Measurements from ENCODE around the gene CCDC187.

CCDC187 gene

GRCh38 chr9:136340356-136341041 is 36.6 kb upstream of the CCDC187 start:
- no peak for FAIRE-seq
- DNase-seq (ENCODE audit: extremely low spot score, insufficient read length, low read depth): no peak

DNA sequence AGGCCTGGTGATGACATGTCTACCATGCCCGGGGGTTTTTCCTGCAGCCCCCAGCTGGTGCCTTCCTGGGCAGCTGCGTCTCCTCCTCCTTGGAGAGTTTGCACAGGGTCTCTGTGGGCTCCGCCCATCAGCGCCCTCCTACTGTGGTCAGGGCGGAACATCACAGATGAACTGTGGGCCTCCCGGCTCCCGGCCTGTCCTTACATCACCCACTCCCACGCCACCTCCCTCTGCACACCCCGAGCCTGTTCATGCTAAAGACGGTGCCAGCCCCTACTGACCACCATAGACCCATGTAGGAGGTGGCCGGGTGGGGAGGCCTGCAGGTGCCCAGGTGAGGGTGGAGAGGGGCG is 36.0 kb upstream of the CCDC187 start:
- no peak for FAIRE-seq
- no peak for DNase-seq (ENCODE audit: extremely low spot score, insufficient read length, low read depth)

DNA sequence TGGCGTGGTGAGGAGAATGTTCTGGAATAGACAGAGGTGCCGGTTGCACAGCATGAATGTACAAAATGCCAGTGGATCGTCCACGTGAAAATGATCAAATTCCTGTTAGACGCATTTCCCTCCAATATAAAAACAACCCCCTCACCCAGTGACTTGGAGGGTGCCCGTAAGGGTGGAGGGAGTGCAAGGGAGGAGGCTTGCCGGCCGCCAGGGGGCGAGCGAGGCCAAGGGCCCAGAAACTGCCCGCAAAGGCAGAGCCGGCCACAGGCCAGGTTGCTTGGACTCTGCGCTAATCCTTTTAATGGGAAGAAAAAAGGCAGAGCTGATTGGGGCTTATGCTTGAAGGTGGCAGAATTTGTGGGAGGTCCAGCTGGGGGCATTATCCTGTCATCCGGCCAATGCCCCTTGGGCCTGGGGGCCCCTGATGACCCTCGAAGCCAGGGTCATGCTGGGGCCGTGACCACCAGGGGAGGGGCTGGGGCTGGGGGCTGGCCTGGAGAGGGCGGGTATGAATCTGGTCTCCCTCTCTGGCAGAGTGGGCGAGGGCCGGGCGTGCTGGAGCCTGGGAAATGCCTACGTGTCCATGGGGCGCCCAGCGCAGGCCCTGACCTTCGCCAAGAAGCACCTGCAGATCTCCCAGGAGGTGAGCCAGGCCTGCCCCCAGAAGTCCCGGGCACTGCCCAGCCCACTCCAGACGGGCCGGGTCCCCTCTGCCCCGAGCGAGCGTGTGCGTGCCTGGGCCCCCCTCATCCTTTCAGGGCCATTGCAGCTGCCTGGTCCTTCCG is 35.5 kb upstream of the CCDC187 start:
- peak; percentile 72 for FAIRE-seq
- DNase-seq (ENCODE audit: extremely low spot score, insufficient read length, low read depth): peak; percentile 60

GRCh38 chr9:136338511-136338910 is 34.6 kb upstream of the CCDC187 start:
- DNase-seq (ENCODE audit: extremely low spot score, insufficient read length, low read depth) (no peak), FAIRE-seq (no peak)

DNA sequence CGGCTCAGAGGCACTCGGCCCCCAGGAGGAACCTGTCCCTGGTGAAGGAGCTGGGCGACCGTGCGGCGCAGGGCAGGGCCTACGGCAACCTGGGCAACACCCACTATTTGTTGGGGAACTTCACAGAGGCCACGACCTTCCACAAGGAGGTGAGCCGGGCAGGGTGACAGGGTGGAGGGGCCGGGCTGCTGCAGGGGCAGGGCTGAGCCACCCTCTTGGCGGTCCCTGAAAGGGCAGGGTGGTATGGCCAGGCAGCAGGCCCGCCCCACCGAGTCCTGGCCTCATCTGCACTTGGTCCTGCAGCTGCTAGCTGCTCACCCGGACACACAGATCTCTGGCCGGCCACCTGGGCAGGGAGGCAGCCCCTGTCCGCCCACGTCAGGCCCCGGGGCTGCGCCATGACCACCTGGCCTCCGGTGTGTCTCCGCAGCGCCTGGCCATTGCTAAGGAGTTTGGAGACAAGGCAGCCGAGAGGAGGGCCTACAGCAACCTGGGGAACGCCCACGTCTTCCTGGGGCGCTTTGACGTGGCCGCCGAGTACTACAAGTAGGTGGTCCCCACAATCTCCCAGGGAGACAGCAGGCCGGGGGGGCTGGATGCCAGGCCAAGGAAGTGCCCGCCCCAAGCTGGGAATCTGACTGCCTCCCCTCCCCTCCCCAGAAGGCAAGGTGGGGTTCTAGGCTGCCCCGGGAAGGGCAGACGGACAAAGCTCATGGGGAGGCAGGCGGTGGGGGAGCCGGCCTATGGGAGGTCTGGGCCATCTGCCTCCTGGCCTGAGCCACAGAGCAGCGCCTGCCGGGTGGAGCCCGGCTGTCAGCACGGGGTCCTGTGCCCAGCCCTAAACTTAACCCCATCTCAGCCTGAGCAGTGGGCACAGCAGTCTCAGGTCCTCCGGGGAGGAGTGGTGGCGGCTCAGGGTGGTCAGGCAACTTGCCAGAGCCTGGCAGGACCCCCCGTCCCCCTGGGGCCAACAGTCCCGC is 33.8 kb upstream of the CCDC187 start:
- DNase-seq (ENCODE audit: extremely low spot score, insufficient read length, low read depth) (no peak), FAIRE-seq (no peak)

- no peak for DNase-seq (ENCODE audit: extremely low spot score, insufficient read length, low read depth)
- no peak for FAIRE-seq
Observed at GRCh38 chr9:136336881-136337280, 33.0 kb upstream of the CCDC187 start.

- DNase-seq (ENCODE audit: extremely low spot score, insufficient read length, low read depth) (no peak), FAIRE-seq (no peak)
Observed at GRCh38 chr9:136336156-136336870, 32.4 kb upstream of the CCDC187 start.

GRCh38 chr9:136335296-136336155 is 31.6 kb upstream of the CCDC187 start:
- no peak for FAIRE-seq
- DNase-seq (ENCODE audit: extremely low spot score, insufficient read length, low read depth): no peak

GRCh38 chr9:136334541-136334940 is 30.6 kb upstream of the CCDC187 start:
- FAIRE-seq: no peak
- DNase-seq (ENCODE audit: extremely low spot score, insufficient read length, low read depth): no peak

DNA sequence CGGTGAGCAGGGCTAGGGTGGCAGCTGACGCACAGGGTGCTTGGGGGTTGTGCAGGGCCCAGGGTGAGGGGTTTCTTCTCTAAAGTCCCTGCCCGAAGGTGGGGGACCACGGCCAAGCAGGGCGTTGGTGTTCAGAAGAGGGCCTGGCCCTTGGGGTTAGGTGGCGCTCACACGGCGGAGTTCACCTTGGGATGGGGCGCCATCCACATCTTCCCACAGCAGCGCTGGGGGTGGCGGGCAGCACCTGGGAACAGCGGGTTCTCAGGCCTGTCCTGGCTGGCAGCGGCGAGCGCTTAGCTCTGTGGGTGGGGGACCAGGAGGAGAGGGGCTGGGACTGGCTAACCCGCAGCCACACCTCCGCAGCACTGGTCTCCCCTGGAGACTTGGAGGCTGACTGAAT is 29.6 kb upstream of the CCDC187 start:
- no peak for FAIRE-seq
- no peak for DNase-seq (ENCODE audit: extremely low spot score, insufficient read length, low read depth)

DNA sequence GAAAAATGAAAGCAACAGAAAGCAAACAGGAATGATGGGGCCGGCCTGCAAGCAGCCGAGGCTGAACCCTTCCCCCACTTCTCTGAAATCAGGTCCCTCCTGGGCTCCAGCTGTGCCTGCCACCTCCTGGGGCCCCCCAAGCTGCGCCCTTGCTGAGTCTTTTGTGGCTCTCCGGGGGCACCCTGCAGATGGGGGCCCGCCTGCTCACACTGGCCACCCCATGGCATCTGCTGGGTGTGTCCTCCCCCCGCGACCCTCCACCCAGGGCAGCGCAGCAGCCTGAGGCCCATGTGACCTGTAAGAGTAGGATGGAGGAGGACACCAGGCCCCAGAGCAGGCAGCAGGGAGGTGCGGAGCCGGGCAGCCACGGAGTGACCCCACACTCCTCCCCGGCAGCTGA is 29.2 kb upstream of the CCDC187 start:
- DNase-seq (ENCODE audit: extremely low spot score, insufficient read length, low read depth): no peak
- no peak for FAIRE-seq

DNA sequence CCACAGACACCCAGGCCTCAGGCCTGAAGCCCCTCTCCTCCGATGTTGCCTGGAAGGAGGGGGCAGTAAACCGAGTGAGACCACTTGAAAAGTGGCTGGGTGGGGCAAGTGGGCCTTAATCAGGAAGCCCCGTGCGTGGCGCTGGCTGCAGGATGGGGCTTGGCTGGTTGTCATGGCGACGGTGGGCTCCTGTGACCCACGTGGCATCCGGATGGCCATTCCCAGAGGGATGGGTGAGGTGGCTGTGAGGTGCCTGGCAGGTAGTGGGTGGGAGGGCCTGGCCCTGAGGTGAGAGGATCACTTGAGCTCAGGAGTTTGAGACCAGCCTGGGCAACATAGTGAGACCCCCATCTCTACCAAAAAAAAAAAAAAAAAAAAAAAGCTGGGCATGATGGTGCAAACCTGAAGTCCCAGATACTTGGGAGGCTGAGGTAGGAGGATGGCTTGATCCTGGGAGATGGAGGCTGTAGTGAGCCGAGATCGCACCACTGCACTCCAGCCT is 28.6 kb upstream of the CCDC187 start:
- DNase-seq (ENCODE audit: extremely low spot score, insufficient read length, low read depth): no peak
- no peak for FAIRE-seq

DNA sequence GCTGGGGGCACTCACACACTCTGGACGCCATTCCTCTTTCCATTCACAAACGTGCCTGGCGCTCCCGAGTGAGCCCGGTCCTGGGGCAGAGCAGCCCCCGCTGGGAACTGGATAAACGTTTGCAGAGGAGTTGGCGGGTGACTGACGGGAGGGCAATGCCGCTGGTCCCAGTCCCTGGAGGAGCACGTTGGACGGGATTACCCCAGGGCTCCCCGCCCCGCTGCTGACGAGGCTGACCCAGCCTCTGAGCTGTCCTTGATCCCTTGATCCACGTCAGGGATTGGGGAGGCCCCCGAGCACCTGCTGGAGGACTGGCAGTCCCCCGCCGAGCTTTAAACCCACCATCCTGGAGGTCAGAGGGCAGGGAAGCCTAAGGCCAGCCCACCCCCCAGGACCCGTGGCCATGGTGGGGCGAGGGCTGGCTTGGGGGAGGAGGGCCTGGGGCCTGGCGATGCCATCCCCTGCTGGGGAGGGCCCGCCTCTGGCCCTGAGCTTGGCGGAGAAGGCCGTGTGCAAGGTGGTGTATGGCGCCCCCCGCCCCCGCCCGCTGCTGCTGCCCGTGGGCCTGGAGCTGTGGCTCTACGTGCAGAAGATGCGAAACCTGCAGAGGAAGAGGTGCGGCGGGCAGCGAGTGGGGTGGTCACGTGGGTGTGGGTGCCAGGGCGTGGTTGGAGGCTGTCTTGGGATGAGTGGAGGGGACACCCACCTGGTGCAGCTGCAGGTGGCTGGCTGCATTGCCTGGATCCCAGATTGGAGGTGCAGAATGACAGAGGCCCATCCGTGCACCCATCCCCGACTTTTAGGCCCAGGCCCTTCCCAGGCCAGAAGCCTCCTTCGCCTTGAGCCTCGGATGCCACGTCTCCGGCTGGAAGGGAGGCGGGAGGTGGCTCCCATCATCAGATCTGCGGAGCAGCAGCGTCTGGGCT is 27.9 kb upstream of the CCDC187 start:
- FAIRE-seq (no peak), DNase-seq (ENCODE audit: extremely low spot score, insufficient read length, low read depth) (no peak)

GRCh38 chr9:136331030-136331429 is 27.1 kb upstream of the CCDC187 start:
- DNase-seq (ENCODE audit: extremely low spot score, insufficient read length, low read depth): no peak
- FAIRE-seq: no peak

- FAIRE-seq (no peak), DNase-seq (ENCODE audit: extremely low spot score, insufficient read length, low read depth) (no peak)
Observed at GRCh38 chr9:136330406-136330990, 26.6 kb upstream of the CCDC187 start.

DNA sequence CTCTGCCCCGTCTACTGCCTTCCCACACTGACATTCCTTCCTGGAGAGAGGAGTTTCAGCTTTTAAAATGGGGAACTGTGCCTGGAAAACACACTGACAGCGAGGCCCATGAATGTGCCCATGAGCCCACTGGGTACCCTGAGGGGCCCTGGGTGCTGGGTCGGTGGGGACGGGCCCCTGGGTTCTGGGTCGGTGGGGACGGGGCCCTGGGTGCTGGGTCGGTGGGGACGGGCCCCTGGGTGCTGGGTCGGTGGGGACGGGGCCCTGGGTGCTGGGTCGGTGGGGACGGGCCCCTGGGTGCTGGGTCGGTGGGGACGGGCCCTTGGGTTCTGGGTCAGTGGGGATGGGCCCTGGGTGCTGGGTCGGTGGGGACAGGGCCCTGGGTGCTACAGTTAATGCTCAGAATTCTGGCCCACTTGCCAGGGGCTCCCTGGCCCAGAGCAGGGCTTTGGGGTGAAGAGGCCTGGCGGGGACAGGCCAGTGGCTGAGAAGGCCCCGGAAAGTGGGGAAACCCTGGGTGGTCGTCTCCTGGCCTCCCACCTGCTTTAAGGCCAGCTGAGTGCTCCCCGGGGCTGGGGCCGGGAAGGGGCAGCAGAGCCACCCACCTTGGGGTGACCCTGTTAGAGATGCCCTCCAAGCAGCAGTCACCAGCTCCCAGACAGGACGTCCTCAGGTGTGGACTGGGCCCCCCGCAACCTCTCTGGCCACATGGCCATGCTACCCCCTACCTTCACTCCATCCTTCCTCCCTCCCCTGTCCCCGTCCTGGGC is 25.9 kb upstream of the CCDC187 start:
- no peak for DNase-seq (ENCODE audit: extremely low spot score, insufficient read length, low read depth)
- FAIRE-seq: no peak

- no peak for DNase-seq (ENCODE audit: extremely low spot score, insufficient read length, low read depth)
- FAIRE-seq: no peak
Observed at GRCh38 chr9:136329211-136329627, 25.3 kb upstream of the CCDC187 start.

Data from GM18507 (cell line).